GM23338 (cell line): Measurements from ENCODE around the gene HARBI1. TPM values are rescaled to one million over a fixed set of nuclear protein-coding genes. Genes with fewer than 3 reads are reported as not detected.

Source experiments
- ATAC-seq: fragments of 200-7000 bp; cut with Tn5 transposase; 3 replicates; pipeline ENCODE4 v1.9.1; 2020
- DNase-seq: peaks from one replicate; pipeline ENCODE4 v3.0.0-alpha.2; 2015; ENCODE audit warnings: low spot score
- H2AFZ ChIP-seq: fragments of 200-600 bp; sonication (generic); 2 replicates; pipeline ENCODE4 v1.8.0; 2016; ENCODE audit warnings: antibody characterized with exemption, mild to moderate bottlenecking, moderate library complexity
- H3F3A ChIP-seq: fragments of 200-600 bp; sonication (generic); replicated peaks from 2 replicates; pipeline ENCODE4 v1.8.0; 2017; ENCODE audit warnings: antibody characterized with exemption, mixed run types, low read depth
- H3K27ac ChIP-seq: fragments of 200-600 bp; sonication (generic); 2 replicates; pipeline ENCODE4 v1.6.1; 2016; ENCODE audit warnings: low read depth
- H3K27me3 ChIP-seq: fragments of 200-600 bp; sonication (generic); 2 replicates; pipeline ENCODE4 v1.8.0; 2016; ENCODE audit warnings: mild to moderate bottlenecking, mixed run types, moderate library complexity; ENCODE audit not compliant: insufficient read depth
- H3K36me3 ChIP-seq: fragments of 200-600 bp; sonication (generic); 2 replicates; pipeline ENCODE4 v1.8.0; 2016; ENCODE audit warnings: mild to moderate bottlenecking; ENCODE audit not compliant: insufficient read depth
- H3K4me1 ChIP-seq: fragments of 200-600 bp; sonication (generic); 2 replicates; pipeline ENCODE4 v1.8.0; 2016; ENCODE audit warnings: mild to moderate bottlenecking, moderate library complexity; ENCODE audit not compliant: insufficient read depth
- H3K4me2 ChIP-seq: fragments of 200-600 bp; sonication (generic); 2 replicates; pipeline ENCODE4 v1.7.1; 2017; ENCODE audit warnings: mixed run types
- H3K4me3 ChIP-seq: fragments of 200-600 bp; sonication (generic); 2 replicates; pipeline ENCODE4 v1.6.1; 2016; ENCODE audit warnings: mixed run types
- H3K79me2 ChIP-seq: fragments of 200-600 bp; sonication (generic); replicated peaks from 2 replicates; pipeline ENCODE4 v1.8.0; 2017; ENCODE audit warnings: mild to moderate bottlenecking; ENCODE audit not compliant: insufficient read depth
- H3K9me2 ChIP-seq: fragments of 200-600 bp; sonication (generic); 2 replicates; pipeline ENCODE4 v1.8.0; 2017; ENCODE audit not compliant: insufficient read depth
- H4K20me1 ChIP-seq: fragments of 200-600 bp; sonication (generic); replicated peaks from 2 replicates; pipeline ENCODE4 v1.8.0; 2017; ENCODE audit warnings: mild to moderate bottlenecking; ENCODE audit not compliant: insufficient read depth
- H3K27ac Mint-ChIP-seq: 2 replicates; pipeline ENCODE4 v1.8.0; 2020; ENCODE audit warnings: inconsistent platforms, mild to moderate bottlenecking, moderate library complexity, mixed read lengths
- H3K27me3 Mint-ChIP-seq: 3 replicates; pipeline ENCODE4 v1.8.0; 2022; ENCODE audit warnings: low read depth, mild to moderate bottlenecking, moderate library complexity, mixed read lengths, inconsistent platforms; ENCODE audit not compliant: insufficient read depth, poor library complexity
- H3K36me3 Mint-ChIP-seq: 3 replicates; pipeline ENCODE4 v1.8.0; 2021; ENCODE audit warnings: low read depth, mild to moderate bottlenecking, inconsistent platforms, moderate library complexity, mixed read lengths
- H3K4me1 Mint-ChIP-seq: 3 replicates; pipeline ENCODE4 v1.8.0; 2020; ENCODE audit warnings: mild to moderate bottlenecking, inconsistent platforms, mixed read lengths
- H3K4me3 Mint-ChIP-seq: 3 replicates; pipeline ENCODE4 v1.8.0; 2021; ENCODE audit warnings: moderate library complexity, mild to moderate bottlenecking, inconsistent platforms, mixed read lengths
- H3K9me3 Mint-ChIP-seq: 3 replicates; pipeline ENCODE4 v1.8.0; 2020; ENCODE audit warnings: moderate library complexity, mild to moderate bottlenecking, inconsistent platforms, mixed read lengths
- EZH2 ChIP-seq: fragments of 200-600 bp; sonication (generic); IDR thresholded peaks from one replicate; pipeline ENCODE4 v1.8.0; 2017; ENCODE audit warnings: antibody characterized with exemption, mild to moderate bottlenecking, low read depth; ENCODE audit not compliant: unreplicated experiment
- EZH2phosphoT487 ChIP-seq: fragments of 200-600 bp; sonication (generic); IDR thresholded peaks from one replicate; pipeline ENCODE4 v1.8.1; 2018; ENCODE audit warnings: antibody characterized with exemption; ENCODE audit not compliant: unreplicated experiment
- JUNB ChIP-seq: IDR thresholded peaks from one replicate; pipeline ENCODE4 v1.6.1; 2016; ENCODE audit warnings: antibody characterized with exemption; ENCODE audit not compliant: unreplicated experiment
- NANOG ChIP-seq: IDR thresholded peaks from 2 replicates; pipeline ENCODE4 v1.6.1; 2016; ENCODE audit warnings: antibody characterized with exemption, borderline replicate concordance
- POLR2AphosphoS5 ChIP-seq: IDR thresholded peaks from 2 replicates; pipeline ENCODE4 v1.6.1; 2016; ENCODE audit warnings: antibody characterized with exemption, low read depth
- ZNF114 ChIP-seq: fragments of 250-450 bp; sonication (Bioruptor Pico); IDR thresholded peaks from 2 replicates; pipeline ENCODE4 v1.5.0; 2020; ENCODE audit warnings: mild to moderate bottlenecking, moderate library complexity
- ZNF331 ChIP-seq: fragments of 250-450 bp; sonication (Bioruptor Pico); IDR thresholded peaks from 2 replicates; pipeline ENCODE4 v1.5.0; 2020; ENCODE audit warnings: low read depth, mild to moderate bottlenecking, moderate library complexity
- polyA plus RNA-seq: library from polyadenylated mRNA; unstranded; fragments of >200 nt; fragmentation: Nextera tagmentation; extraction: Ambion mirVana; gene quantifications from 2 replicates; pipeline ENCODE4 v1.2.1, GENCODE V29; 2016
- total RNA-seq: library from RNA; depleted of rRNA; stranded (reverse); fragments of >200 nt; shearing (Covaris generic); gene quantifications from 2 replicates; pipeline ENCODE4 v1.2.3, GENCODE V29; 2014
- TF ChIP-seq, protein P1 (sequence below): IDR thresholded peaks from 2 replicates; pipeline ENCODE4 v1.6.1; 2016; ENCODE audit warnings: antibody characterized with exemption
- TF ChIP-seq, protein P2 (sequence below), 2 experiments: fragments of 200-600 bp in 1 of 2; sonication (generic) in 1 of 2; conservative IDR thresholded peaks; 2 replicates each; pipeline versions ENCODE4 v1.5.1 to v1.6.1; 2016 to 2017; ENCODE audit warnings: antibody characterized with exemption in 2 of 2, low read depth in 2 of 2, mild to moderate bottlenecking in 2 of 2, moderate library complexity in 1 of 2

The HARBI1 gene
- total and polyA plus RNA-seq, 2 experiments from 2014 or later = 4.2 to 6.5 TPM

DNA sequence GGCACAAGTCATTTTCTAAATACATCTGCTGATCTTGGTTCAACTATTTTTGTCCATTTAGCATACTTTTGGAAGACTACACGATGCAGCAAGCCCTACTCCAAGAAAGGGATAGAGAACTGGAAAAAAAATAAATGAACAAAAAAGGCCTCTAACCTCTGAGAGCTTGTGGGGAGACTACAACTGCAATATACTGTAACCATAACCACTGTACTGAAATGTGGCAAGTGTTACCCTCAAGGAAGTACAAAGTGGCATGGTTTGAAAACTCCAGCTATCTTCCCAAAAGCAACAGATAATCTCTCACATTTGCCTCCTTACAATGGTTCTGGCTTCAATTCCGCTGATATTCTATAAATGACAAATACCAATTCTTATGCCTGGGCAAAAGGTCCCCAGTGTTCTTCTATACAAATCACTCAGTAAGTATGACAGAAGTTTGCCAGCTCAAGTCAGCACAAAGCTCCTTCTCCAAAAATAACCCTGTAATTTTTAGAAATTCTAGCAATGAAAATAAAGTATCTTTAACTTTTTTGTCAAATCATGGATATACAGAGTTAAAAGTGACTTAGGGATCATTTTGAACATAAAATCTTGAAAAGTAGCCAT lies 46.1 kb downstream of the HARBI1 start:
- Mint-ChIP-seq H3K36me3 (peaks cover 8% of the 10 kb centered on the region; the same call in 2 of the 3 replicates), H3K27ac (no peak overlapping the region; the same call in 1 of the 2 replicates), H3K4me1 (no peaks in the 10 kb centered on the region), H3K27me3 (peaks cover 2% of the 10 kb centered on the region), H3K4me3 (no peak overlapping the region), H3K9me3 (peaks cover 3% of the 10 kb centered on the region; the same call in 1 of the 3 replicates)
- Histone ChIP-seq H3K27me3 (no peaks in the 10 kb centered on the region), H3K4me1 (no peaks in the 10 kb centered on the region), H3K36me3 (no peaks in the 10 kb centered on the region), H3K4me3 (no peak overlapping the region), H3F3A (no peaks in the 10 kb centered on the region), H3K9me2 (no peaks in the 10 kb centered on the region), H3K4me2 (no peak overlapping the region), H3K27ac (no peak overlapping the region), H3K79me2 (peaks cover 87% of the 10 kb centered on the region), H4K20me1 (peaks cover 24% of the 10 kb centered on the region), H2AFZ (no peak overlapping the region)
- TF ChIP-seq JUNB (no peak), EZH2 (no peak), POLR2AphosphoS5 (no peak), EZH2phosphoT487 (no peak)
- TF ChIP-seq, protein P1, sequence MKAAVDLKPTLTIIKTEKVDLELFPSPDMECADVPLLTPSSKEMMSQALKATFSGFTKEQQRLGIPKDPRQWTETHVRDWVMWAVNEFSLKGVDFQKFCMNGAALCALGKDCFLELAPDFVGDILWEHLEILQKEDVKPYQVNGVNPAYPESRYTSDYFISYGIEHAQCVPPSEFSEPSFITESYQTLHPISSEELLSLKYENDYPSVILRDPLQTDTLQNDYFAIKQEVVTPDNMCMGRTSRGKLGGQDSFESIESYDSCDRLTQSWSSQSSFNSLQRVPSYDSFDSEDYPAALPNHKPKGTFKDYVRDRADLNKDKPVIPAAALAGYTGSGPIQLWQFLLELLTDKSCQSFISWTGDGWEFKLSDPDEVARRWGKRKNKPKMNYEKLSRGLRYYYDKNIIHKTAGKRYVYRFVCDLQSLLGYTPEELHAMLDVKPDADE = no peak
- no peak for DNase-seq
- ATAC-seq = no peak

DNA sequence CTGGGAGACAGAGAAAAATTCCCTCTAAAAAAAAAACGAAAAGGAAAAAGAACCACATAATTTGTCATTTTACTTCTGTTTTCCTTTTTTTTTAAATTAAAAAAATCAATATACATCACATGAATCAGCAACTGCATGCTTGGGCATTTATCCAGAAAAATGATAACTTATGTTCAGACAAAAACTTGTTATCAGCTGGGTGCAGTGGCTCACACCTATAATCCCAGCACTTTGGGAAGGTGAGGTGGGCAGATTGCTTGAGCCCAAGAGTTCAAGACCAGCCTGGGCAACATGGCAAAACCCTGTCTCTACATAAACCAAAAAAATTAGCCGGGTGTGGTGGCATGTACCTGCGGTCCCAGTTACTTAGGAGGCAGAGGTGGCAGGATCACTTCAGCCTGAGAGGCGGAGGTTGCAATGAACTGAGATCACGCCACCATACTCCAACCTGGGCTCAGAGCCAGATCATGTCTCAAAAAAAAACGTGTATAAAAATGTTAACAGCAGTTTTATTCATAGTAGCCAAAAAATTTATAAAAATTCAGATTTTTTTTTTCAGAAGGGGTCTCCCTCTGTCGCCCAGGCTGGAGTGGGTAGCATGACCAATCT lies 51.7 kb downstream of the HARBI1 start:
- no peak overlapping the region for H3K4me3 ChIP-seq
- Mint-ChIP-seq H3K4me1 (peaks cover 2% of the 10 kb centered on the region; the same call in 1 of the 3 replicates), H3K27ac (no peak overlapping the region), H3K9me3 (no peaks in the 10 kb centered on the region; the same call in 2 of the 3 replicates), H3K27me3 (no peaks in the 10 kb centered on the region), H3K36me3 (no peaks in the 10 kb centered on the region), H3K4me3 (no peak overlapping the region)
- peaks cover 4% of the 10 kb centered on the region; the same call in 1 of the 2 replicates for H3K4me1 ChIP-seq
- TF ChIP-seq NANOG = no peak
- TF ChIP-seq, protein P2, sequence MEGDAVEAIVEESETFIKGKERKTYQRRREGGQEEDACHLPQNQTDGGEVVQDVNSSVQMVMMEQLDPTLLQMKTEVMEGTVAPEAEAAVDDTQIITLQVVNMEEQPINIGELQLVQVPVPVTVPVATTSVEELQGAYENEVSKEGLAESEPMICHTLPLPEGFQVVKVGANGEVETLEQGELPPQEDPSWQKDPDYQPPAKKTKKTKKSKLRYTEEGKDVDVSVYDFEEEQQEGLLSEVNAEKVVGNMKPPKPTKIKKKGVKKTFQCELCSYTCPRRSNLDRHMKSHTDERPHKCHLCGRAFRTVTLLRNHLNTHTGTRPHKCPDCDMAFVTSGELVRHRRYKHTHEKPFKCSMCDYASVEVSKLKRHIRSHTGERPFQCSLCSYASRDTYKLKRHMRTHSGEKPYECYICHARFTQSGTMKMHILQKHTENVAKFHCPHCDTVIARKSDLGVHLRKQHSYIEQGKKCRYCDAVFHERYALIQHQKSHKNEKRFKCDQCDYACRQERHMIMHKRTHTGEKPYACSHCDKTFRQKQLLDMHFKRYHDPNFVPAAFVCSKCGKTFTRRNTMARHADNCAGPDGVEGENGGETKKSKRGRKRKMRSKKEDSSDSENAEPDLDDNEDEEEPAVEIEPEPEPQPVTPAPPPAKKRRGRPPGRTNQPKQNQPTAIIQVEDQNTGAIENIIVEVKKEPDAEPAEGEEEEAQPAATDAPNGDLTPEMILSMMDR (conservative IDR thresholded peaks at IDR 0.05; ENCODE audit: low read depth in 2 of 2) = no peak
- TF ChIP-seq ZNF114 (CRISPR knock-in tag) = no peak
- TF ChIP-seq ZNF331 (CRISPR knock-in tag) = no peak
- TF ChIP-seq EZH2phosphoT487 = no peak
- ATAC-seq (no peak), DNase-seq (no peak)
- H3K36me3 ChIP-seq = no peaks in the 10 kb centered on the region
- H3F3A ChIP-seq = no peaks in the 10 kb centered on the region
- no peaks in the 10 kb centered on the region for H3K9me2 ChIP-seq
- H3K27me3 ChIP-seq = no peaks in the 10 kb centered on the region
- H3K27ac ChIP-seq = no peak overlapping the region
- peaks cover 33% of the 10 kb centered on the region for H4K20me1 ChIP-seq
- no peak overlapping the region for H2AFZ ChIP-seq
- H3K79me2 ChIP-seq = peaks cover 95% of the 10 kb centered on the region
- H3K4me2 ChIP-seq = no peak overlapping the region
